Measurements from ENCODE around the gene CDC42BPB.

DNA sequence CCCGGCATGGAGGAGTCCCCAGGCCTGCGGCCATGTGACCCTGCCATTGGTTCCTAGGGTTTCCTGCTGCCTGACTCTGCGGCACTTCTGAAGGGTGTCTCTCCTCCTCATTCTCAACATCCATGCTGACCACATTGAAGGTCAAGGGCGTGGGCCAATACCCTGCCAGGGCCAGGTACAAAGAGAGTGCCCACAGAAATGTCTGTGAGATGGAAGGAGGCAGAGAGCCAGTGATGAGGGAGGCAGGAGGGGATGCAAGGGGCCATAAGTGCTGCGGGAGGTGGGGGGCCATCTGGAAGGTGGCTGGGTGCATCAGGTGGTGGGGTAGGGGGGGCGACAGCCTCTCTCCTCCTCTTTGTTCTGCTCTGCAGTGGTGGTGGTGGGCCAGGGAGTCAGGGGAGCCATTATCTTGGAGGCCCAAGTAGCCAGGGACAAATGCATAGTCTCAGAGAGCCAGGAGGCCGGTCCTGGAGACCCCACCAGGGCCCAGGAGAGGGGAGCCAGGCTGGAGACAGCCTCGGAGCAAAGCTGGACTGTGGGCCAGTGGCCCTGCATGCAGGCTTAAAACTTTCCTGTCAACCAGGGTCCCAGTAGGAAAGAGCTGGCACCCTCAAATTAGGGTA is 13.0 kb upstream of the CDC42BPB start:
- TF ChIP-seq, protein P1, sequence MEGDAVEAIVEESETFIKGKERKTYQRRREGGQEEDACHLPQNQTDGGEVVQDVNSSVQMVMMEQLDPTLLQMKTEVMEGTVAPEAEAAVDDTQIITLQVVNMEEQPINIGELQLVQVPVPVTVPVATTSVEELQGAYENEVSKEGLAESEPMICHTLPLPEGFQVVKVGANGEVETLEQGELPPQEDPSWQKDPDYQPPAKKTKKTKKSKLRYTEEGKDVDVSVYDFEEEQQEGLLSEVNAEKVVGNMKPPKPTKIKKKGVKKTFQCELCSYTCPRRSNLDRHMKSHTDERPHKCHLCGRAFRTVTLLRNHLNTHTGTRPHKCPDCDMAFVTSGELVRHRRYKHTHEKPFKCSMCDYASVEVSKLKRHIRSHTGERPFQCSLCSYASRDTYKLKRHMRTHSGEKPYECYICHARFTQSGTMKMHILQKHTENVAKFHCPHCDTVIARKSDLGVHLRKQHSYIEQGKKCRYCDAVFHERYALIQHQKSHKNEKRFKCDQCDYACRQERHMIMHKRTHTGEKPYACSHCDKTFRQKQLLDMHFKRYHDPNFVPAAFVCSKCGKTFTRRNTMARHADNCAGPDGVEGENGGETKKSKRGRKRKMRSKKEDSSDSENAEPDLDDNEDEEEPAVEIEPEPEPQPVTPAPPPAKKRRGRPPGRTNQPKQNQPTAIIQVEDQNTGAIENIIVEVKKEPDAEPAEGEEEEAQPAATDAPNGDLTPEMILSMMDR (IDR thresholded peaks at IDR 0.05): no peak
- no peak for TF ChIP-seq POLR2A (IDR thresholded peaks at IDR 0.05; ENCODE audit: low read depth)
- TF ChIP-seq EP300 (IDR thresholded peaks at IDR 0.05): no peak
- no peak for TF ChIP-seq POLR2AphosphoS5 (IDR thresholded peaks at IDR 0.05)

All from esophagus muscularis mucosa (tissue), 4 donors.